Cardiac muscle cell (in vitro differentiated cells and primary cell): ENCODE measurements around the gene MYO5C. TPM values are rescaled to one million over a fixed set of nuclear protein-coding genes. Genes with fewer than 3 reads are reported as not detected.

Experiments
- DNase-seq, 2 donors: peaks; one replicate each; pipeline versions ENCODE4 v3.0.0 to v3.0.0-alpha.2; 2010 to 2017; ENCODE audit warnings: low read depth in 1 of 2, low spot score in 1 of 2
- H3K27ac ChIP-seq: fragments of 200-600 bp; sonication (generic); 2 replicates; pipeline ENCODE4 v1.5.1; 2016
- H3K27me3 ChIP-seq: fragments of 200-600 bp; sonication (generic); 2 replicates; pipeline ENCODE4 v1.6.0; 2016; ENCODE audit warnings: control low read depth
- H3K36me3 ChIP-seq: fragments of 200-600 bp; sonication (generic); 2 replicates; pipeline ENCODE4 v1.5.1; 2016; ENCODE audit warnings: control low read depth
- H3K4me1 ChIP-seq: fragments of 200-600 bp; sonication (generic); 2 replicates; pipeline ENCODE4 v1.8.1; 2017; ENCODE audit warnings: low read depth, mild to moderate bottlenecking, mixed run types
- H3K4me3 ChIP-seq: fragments of 200-600 bp; sonication (generic); 2 replicates; pipeline ENCODE4 v1.5.1; 2016; ENCODE audit warnings: mild to moderate bottlenecking
- H3K9me3 ChIP-seq: fragments of 200-600 bp; sonication (generic); 2 replicates; pipeline ENCODE4 v1.5.1; 2017; ENCODE audit warnings: low read depth, mild to moderate bottlenecking, control low read depth
- CTCF ChIP-seq: IDR thresholded peaks from 2 replicates; pipeline ENCODE4 v1.5.1; 2012; ENCODE audit warnings: low read depth, mild to moderate bottlenecking, low read length
- polyA plus RNA-seq: library from polyadenylated mRNA; unstranded; fragments of >200 nt; fragmentation: Nextera tagmentation; extraction: Ambion mirVana; gene quantifications from 2 replicates; pipeline ENCODE4 v1.2.1, GENCODE V29; 2016
- total RNA-seq: library from RNA; depleted of rRNA; stranded (reverse); fragments of >200 nt; gene quantifications from 2 replicates; pipeline ENCODE4 v1.2.3, GENCODE V29; 2016

Gene MYO5C
- total and polyA plus RNA-seq, 2 experiments from 2014 or later = 2.9 to 8.5 TPM

DNA sequence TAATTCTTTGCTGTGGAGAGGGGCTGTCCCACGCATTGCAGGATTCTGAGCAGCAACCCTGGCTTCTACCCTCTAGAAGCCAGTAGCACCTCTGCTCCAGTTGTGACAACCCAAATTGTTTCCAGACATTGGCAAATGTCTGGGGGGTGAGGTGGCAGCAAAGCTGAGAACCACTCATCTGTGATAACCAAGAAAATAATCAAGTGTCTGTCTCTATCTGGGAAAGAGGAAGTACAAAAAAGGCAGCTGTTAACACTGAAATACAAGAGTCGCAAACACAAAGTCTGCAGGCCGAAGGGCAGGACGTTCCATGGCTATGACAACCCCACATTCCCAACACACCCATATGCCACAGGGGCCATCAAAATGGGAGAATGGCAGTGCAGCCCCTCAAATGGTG lies 62.2 kb downstream of the MYO5C start:
- H3K9me3 ChIP-seq = no peaks in the 10 kb centered on the region
- H3K4me3 ChIP-seq = no peak overlapping the region
- no peak overlapping the region for H3K27ac ChIP-seq
- no peak for TF ChIP-seq CTCF
- no peaks in the 10 kb centered on the region for H3K27me3 ChIP-seq
- no peaks in the 10 kb centered on the region for H3K4me1 ChIP-seq
- no peaks in the 10 kb centered on the region for H3K36me3 ChIP-seq
- DNase-seq = no peak

- Histone ChIP-seq H3K4me3 (no peak overlapping the region), H3K27ac (no peak overlapping the region), H3K36me3 (no peaks in the 10 kb centered on the region), H3K9me3 (no peaks in the 10 kb centered on the region), H3K27me3 (no peaks in the 10 kb centered on the region), H3K4me1 (no peaks in the 10 kb centered on the region)
- no peak for TF ChIP-seq CTCF
- DNase-seq = no peak
Observed at GRCh38 chr15:52232327-52232726, 63.3 kb downstream of the MYO5C start.

DNA sequence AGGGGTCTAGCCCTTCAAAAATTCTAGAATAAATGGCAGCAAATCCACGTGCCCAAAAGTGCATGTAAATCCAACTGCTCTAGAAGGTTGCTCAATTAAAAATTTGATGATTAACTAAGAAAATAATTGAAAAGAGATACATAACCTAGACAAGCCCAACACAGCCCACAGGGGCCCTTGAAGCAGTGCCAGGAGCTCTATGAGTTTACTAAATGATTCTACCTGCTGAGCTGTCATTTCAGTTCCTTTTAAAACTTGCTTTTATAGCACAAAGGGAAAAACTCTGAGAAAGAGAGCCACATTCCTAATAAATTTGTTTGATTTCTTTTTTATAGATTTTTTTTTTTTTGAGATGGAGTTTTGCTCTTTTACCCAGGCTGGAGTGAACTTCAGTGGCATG lies 65.5 kb downstream of the MYO5C start:
- TF ChIP-seq CTCF = no peak
- H3K27ac ChIP-seq = no peak overlapping the region
- no peaks in the 10 kb centered on the region for H3K36me3 ChIP-seq
- no peaks in the 10 kb centered on the region for H3K9me3 ChIP-seq
- no peak for DNase-seq
- H3K27me3 ChIP-seq = no peaks in the 10 kb centered on the region
- H3K4me3 ChIP-seq = no peak overlapping the region
- no peaks in the 10 kb centered on the region for H3K4me1 ChIP-seq

GRCh38 chr15:52228921-52229320 lies 66.7 kb downstream of the MYO5C start:
- Histone ChIP-seq H3K9me3 (no peaks in the 10 kb centered on the region), H3K27ac (no peak overlapping the region), H3K36me3 (peaks cover 5% of the 10 kb centered on the region), H3K4me1 (no peaks in the 10 kb centered on the region), H3K27me3 (no peaks in the 10 kb centered on the region), H3K4me3 (no peak overlapping the region)
- no peak for TF ChIP-seq CTCF
- no peak for DNase-seq

GRCh38 chr15:52227456-52227855 lies 68.1 kb downstream of the MYO5C start:
- no peaks in the 10 kb centered on the region for H3K27me3 ChIP-seq
- peak; percentile 81 to 88 for DNase-seq
- H3K36me3 ChIP-seq = peaks cover 5% of the 10 kb centered on the region
- H3K4me1 ChIP-seq = no peaks in the 10 kb centered on the region
- no peak overlapping the region for H3K4me3 ChIP-seq
- no peak overlapping the region for H3K27ac ChIP-seq
- TF ChIP-seq CTCF = peak; percentile 84
- no peaks in the 10 kb centered on the region for H3K9me3 ChIP-seq

GRCh38 chr15:52225230-52225629 lies 70.4 kb downstream of the MYO5C start:
- Histone ChIP-seq H3K4me3 (no peak overlapping the region), H3K9me3 (no peaks in the 10 kb centered on the region), H3K27ac (no peak overlapping the region), H3K4me1 (no peaks in the 10 kb centered on the region), H3K36me3 (peaks cover 5% of the 10 kb centered on the region), H3K27me3 (no peaks in the 10 kb centered on the region)
- no peak for TF ChIP-seq CTCF
- no peak for DNase-seq
